Endothelial cell of umbilical vein (primary cell): ENCODE measurements around the gene CS. TPM values are rescaled to one million over a fixed set of nuclear protein-coding genes. Genes with fewer than 3 reads are reported as not detected.
A peak's percentile ranks its signal among the peaks of the same experiment; 100 is the strongest.

Source experiments
- BruUV-seq: library from RNA; stranded (reverse); fragments of 400-500 nt; replicated peaks from 2 replicates; lab custom pipeline; 2021; lab: Mats Ljungman, UMichigan
- CTCF ChIA-PET: fragments of 300-600, 350-600 bp; sonication (Branson Sonifier 250); formaldehyde crosslinking; loops from one replicate; lab custom pipeline; 2021; ENCODE audit warnings: antibody characterized with exemption, inconsistent platforms; lab: Charles Lee
- POLR2A ChIA-PET: fragments of 300-600, 350-600 bp; sonication (Branson Sonifier 250); formaldehyde crosslinking; loops from one replicate; lab custom pipeline; 2021; ENCODE audit warnings: antibody characterized with exemption, inconsistent platforms; lab: Charles Lee
- DNase-seq: peaks from one replicate; pipeline ENCODE4 v3.0.0-alpha.2; 2011; ENCODE audit warnings: low read depth, low spot score
- FAIRE-seq: peaks from 2 replicates; lab custom pipeline; 2011; peaks lifted over from hg19 to GRCh38; lab: Jason Lieb, UNC
- H2AFZ ChIP-seq: 2 replicates; pipeline ENCODE4 v1.6.0; 2012; ENCODE audit warnings: low read depth, low read length, control low read depth, inconsistent platforms
- H3K27ac ChIP-seq: 2 replicates; pipeline ENCODE4 v1.5.1; 2011; ENCODE audit warnings: low read depth, mild to moderate bottlenecking, control low read depth, low read length, moderate library complexity; ENCODE audit not compliant: insufficient read depth
- H3K27me3 ChIP-seq, 2 experiments: 2 replicates each; pipeline versions ENCODE4 v1.6.0 to v1.6.1; 2011; ENCODE audit warnings: low read length in 2 of 2, mixed read lengths in 1 of 2; ENCODE audit not compliant: control insufficient read depth in 2 of 2, insufficient read depth in 2 of 2
- H3K36me3 ChIP-seq, 2 experiments: 2 replicates in 1 of 2; 3 replicates in 1 of 2; pipeline ENCODE4 v1.5.1; 2011; ENCODE audit warnings: low read length in 2 of 2, mild to moderate bottlenecking in 1 of 2, moderate library complexity in 1 of 2; ENCODE audit not compliant: control insufficient read depth in 2 of 2, insufficient read depth in 2 of 2; ENCODE audit errors: extremely low read depth in 1 of 2
- H3K4me1 ChIP-seq: 3 replicates; pipeline ENCODE4 v1.5.1; 2011; ENCODE audit warnings: mild to moderate bottlenecking, low read length; ENCODE audit not compliant: control insufficient read depth, insufficient read depth; ENCODE audit errors: extremely low read depth
- H3K4me2 ChIP-seq: 2 replicates; pipeline ENCODE4 v1.6.1; 2011; ENCODE audit warnings: low read length, control low read depth, mixed read lengths; ENCODE audit not compliant: insufficient read depth
- H3K4me3 ChIP-seq, 3 experiments: fragments of 200-600 bp in 1 of 3; sonication (generic), shearing (Covaris generic) in 1 of 3; replicated peaks in 1 of 3; 2 replicates each; pipeline ENCODE4 v1.5.1; 2011 to 2016; ENCODE audit warnings: control low read depth in 3 of 3, low read length in 3 of 3, mild to moderate bottlenecking in 2 of 3, inconsistent platforms in 1 of 3, low read depth in 1 of 3, moderate library complexity in 1 of 3; ENCODE audit not compliant: insufficient read depth in 1 of 3
- H3K79me2 ChIP-seq: 2 replicates; pipeline ENCODE4 v1.6.0; 2012; ENCODE audit warnings: low read length, inconsistent platforms; ENCODE audit not compliant: control insufficient read depth, insufficient read depth
- H3K9ac ChIP-seq: replicated peaks from 2 replicates; pipeline ENCODE3; 2011; ENCODE audit warnings: low read length, control low read depth; ENCODE audit not compliant: insufficient read depth; ENCODE audit errors: extremely low read depth
- H3K9me1 ChIP-seq: replicated peaks from 3 replicates; pipeline ENCODE4 v1.6.0; 2011; ENCODE audit warnings: mild to moderate bottlenecking, low read length; ENCODE audit not compliant: control insufficient read depth, insufficient read depth; ENCODE audit errors: extremely low read depth
- H3K9me3 ChIP-seq: replicated peaks from 2 replicates; pipeline ENCODE4 v1.5.1; 2012; ENCODE audit warnings: low read length, inconsistent platforms; ENCODE audit not compliant: control insufficient read depth, insufficient read depth
- H4K20me1 ChIP-seq: replicated peaks from 2 replicates; pipeline ENCODE3; 2011; ENCODE audit warnings: mild to moderate bottlenecking, low read length; ENCODE audit not compliant: control insufficient read depth, insufficient read depth; ENCODE audit errors: extremely low read depth
- FOS ChIP-seq: IDR thresholded peaks from 2 replicates; pipeline ENCODE4 v1.6.1; 2011; ENCODE audit warnings: mild to moderate bottlenecking, low read length, moderate library complexity, borderline replicate concordance; ENCODE audit not compliant: insufficient read depth
- JUN ChIP-seq: IDR thresholded peaks from 2 replicates; pipeline ENCODE4 v1.6.1; 2011; ENCODE audit warnings: borderline replicate concordance, low read depth; ENCODE audit not compliant: insufficient read length, insufficient read depth
- POLR2A ChIP-seq: IDR thresholded peaks from 2 replicates; pipeline ENCODE4 v1.6.1; 2012; ENCODE audit warnings: low read depth, mild to moderate bottlenecking, control low read depth, low read length
- POLR2AphosphoS5 ChIP-seq: IDR thresholded peaks from 2 replicates; pipeline ENCODE4 v1.6.1; 2012; ENCODE audit warnings: low read depth, mild to moderate bottlenecking, control low read depth, low read length, moderate library complexity; ENCODE audit not compliant: insufficient read depth
- dilution Hi-C: fragments of 300-500 bp; cut with MboI; formaldehyde crosslinking; loops from one replicate; pipeline ENCODE4 v1.15.0; 2019; ENCODE audit warnings: low sequenced_read_pairs; ENCODE audit not compliant: extremely low pct_ligation_motif_present
- intact Hi-C: fragments of 100-400 bp; cut with micrococcal nuclease; formaldehyde crosslinking; loops from one replicate; pipeline ENCODE4 v1.10.0; 2022
- polyA plus RNA-seq, 4 experiments: library from polyadenylated mRNA; depleted of rRNA in 3 of 4; stranded (reverse) in 3 of 4; unstranded in 1 of 4; fragments of >200 nt; gene quantifications; 2 replicates each; pipeline versions ENCODE4 v1.2.1 to v1.2.3, GENCODE V29; 2011 to 2012; ENCODE audit warnings: missing spikeins in 1 of 4
- total RNA-seq: library from RNA; stranded (reverse); gene quantifications from 2 replicates; pipeline ENCODE4 v1.2.3, GENCODE V29; 2021
- TF ChIP-seq, protein P1 (sequence below): IDR thresholded peaks from 2 replicates; pipeline ENCODE4 v1.6.1; 2011; ENCODE audit not compliant: insufficient read depth, insufficient read length

The CS gene
- total and polyA plus RNA-seq, 2 donors (not counting 3 experiments of a cell fraction or from before 2014, with no cell fraction given), result 129 to 312 TPM

DNA sequence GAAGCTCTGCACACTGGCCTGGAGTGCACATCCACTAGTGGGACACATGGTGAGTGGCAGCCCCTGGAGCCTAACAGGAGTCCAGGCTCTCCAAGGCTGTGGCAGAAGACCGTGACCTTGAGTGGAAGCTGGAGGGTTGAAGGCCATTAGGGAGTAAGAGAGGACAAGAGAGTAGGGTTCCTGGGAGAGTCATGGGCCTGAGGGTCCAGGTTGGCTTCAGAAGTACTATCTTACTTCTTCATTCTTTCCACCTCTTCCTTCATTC lies 39.0 kb upstream of the CS start:
- no TSS peak for BruUV-seq
- no peak overlapping the region for H3K27ac ChIP-seq
- H2AFZ ChIP-seq, result no peak overlapping the region

GRCh38 chr12:56338308-56339157 lies 38.4 kb upstream of the CS start, which contains the start of gene IL23A:
Gene IL23A, plus strand, starts transcription at chr12:56338884. Its CDS starts 161 bp downstream, at chr12:56339045.
- no peak for FAIRE-seq
- dilution Hi-C loops (no loop called here), intact Hi-C loops (no loop called here)
- Histone ChIP-seq H3K4me3 (no peak within 1 kb of the TSS), H3K9me1 (no peaks in the 10 kb centered on the region), H3K79me2 (no peaks in the 10 kb centered on the region), H3K27ac (no peak within 1 kb of the TSS), H3K9me3 (no peaks in the 10 kb centered on the region), H3K36me3 (peaks cover 4 to 13% of the 10 kb centered on the region in 2 experiments), H3K4me2 (no peak within 1 kb of the TSS), H3K27me3 (no peaks in the 10 kb centered on the region), H3K9ac (no peak within 1 kb of the TSS), H2AFZ (peak within 1 kb of the TSS; percentile 28), H3K4me1 (peaks cover 7% of the 10 kb centered on the region), H4K20me1 (no peaks in the 10 kb centered on the region)
- POLR2A ChIA-PET, result no interaction called here
- CTCF ChIA-PET, result interaction anchor here (0.9 to 1.3 kb wide), 4 partner anchors 12 to 126 kb away, joined by 3 to 4 read pairs (median 3); partner anchors contain the start of gene CNPY2
- BruUV-seq, result no TSS peak
- peak; percentile 23 for DNase-seq
- TF ChIP-seq FOS, result no peak
- no peak for TF ChIP-seq POLR2A
- TF ChIP-seq JUN, result no peak

More for the DNA sequence above, 39.0 kb upstream of the CS start:
- H3K9me1 ChIP-seq, result no peaks in the 10 kb centered on the region
- no peak overlapping the region for H3K4me2 ChIP-seq
- peaks cover 5% of the 10 kb centered on the region for H3K4me1 ChIP-seq
- H3K9me3 ChIP-seq, result no peaks in the 10 kb centered on the region
- no peaks in the 10 kb centered on the region for H4K20me1 ChIP-seq
- peaks cover 9 to 19% of the 10 kb centered on the region in 2 experiments for H3K36me3 ChIP-seq
- intact Hi-C loops (no loop called here), dilution Hi-C loops (no loop called here)
- ChIA-PET CTCF (interaction anchor here (1.3 kb wide), 1 partner anchor 23 kb away, joined by 4 read pairs; the partner anchor contains the start of gene CNPY2), POLR2A (interaction anchor here (0.6 kb wide), 1 partner anchor 9 kb away, joined by 9 read pairs; no protein-coding TSS in a partner anchor)
- H3K79me2 ChIP-seq, result no peaks in the 10 kb centered on the region
- TF ChIP-seq POLR2AphosphoS5 (no peak), FOS (no peak)
- TF ChIP-seq, protein P1, sequence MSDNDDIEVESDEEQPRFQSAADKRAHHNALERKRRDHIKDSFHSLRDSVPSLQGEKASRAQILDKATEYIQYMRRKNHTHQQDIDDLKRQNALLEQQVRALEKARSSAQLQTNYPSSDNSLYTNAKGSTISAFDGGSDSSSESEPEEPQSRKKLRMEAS, result no peak
- no peaks in the 10 kb centered on the region for H3K27me3 ChIP-seq
- no peak overlapping the region for H3K4me3 ChIP-seq
- no peak overlapping the region for H3K9ac ChIP-seq
- FAIRE-seq (no peak), DNase-seq (no peak)
